Measurements from ENCODE around the gene MOSPD3.

DNA sequence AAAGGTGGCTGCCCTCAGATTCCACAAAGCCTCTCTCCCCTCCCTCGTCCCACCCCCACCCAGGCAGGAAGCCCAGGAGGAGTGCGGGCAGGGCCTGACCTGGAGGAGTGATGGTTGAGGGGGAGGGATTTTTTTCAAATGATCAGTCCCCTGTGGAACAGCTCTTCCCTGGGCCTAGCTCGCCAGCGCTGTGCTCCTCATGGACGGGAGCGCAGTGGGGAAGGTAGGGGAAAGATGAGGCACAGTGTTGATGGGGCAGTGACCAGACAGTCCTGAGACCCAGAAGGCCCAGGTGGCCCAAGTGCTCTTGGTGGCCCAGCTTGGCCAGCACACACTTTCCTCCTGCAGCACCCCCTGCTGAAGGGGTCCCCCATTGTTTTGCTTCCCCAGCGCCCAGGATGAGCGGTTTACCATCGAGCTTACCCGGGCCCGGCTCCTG lies 47.2 kb upstream of the MOSPD3 start:
- TF ChIP-seq GATA2 (IDR thresholded peaks at IDR 0.05; ENCODE audit: low read depth, low read length) (no peak), GATA3 (IDR thresholded peaks at IDR 0.05; ENCODE audit: low read depth, low read length) (no peak)

All from SH-SY5Y (cell line).